ENCODE measurements around the gene CD37.
"Not testable (repeated sequence)": the region's sequence is repeated elsewhere in the genome, so short reads cannot be mapped to it uniquely, and the experiment has no call there.

DNA sequence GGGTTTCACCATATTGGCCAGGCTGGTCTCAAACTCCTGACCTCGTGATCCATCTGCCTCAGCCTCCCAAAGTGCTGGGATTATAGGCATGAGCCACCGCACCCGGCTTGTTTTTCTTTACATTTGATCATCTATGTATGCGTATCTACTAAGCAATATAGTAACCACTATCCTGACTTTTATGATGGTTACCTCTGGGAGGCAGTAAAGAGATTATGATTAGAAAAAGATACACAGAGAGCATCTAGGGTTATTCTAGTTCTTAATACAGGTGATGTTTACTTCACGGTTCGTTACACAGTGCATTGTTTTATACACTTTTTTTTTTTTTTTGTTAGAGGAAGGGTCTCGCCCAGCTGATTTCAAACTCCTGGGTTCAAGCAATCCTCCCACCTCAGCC is 28.5 kb upstream of the CD37 start:
- not testable (repeated sequence) for TF ChIP-seq CTCF (conservative IDR thresholded peaks at IDR 0.05 in 1 of 2, IDR thresholded peaks at IDR 0.05 in 1 of 2; ENCODE audit: low read depth in 1 of 2, low read length in 2 of 2); EZH2 (IDR thresholded peaks at IDR 0.05; ENCODE audit: low read length, missing control alignments)
